Measurements from ENCODE around the gene NLRP5.
"Not testable (repeated sequence)": the region's sequence is repeated elsewhere in the genome, so short reads cannot be mapped to it uniquely, and the experiment has no call there.

Gene NLRP5

GRCh38 chr19:56014765-56015164 is 28.2 kb downstream of the NLRP5 start:
- H3K4me2 ChIP-seq = no peak overlapping the region
- no peak overlapping the region for H3K9ac ChIP-seq

GRCh38 chr19:56015756-56016155 is 29.2 kb downstream of the NLRP5 start:
- Histone ChIP-seq H3K4me1 (ENCODE audit: low read depth, poor library complexity, severe bottlenecking) (no peaks in the 10 kb centered on the region), H3K79me2 (ENCODE audit: insufficient read depth, low read depth) (no peaks in the 10 kb centered on the region), H3K27me3 (ENCODE audit: insufficient read depth, low read depth) (no peaks in the 10 kb centered on the region), H4K20me1 (ENCODE audit: insufficient read depth) (no peaks in the 10 kb centered on the region), H3K4me2 (no peak overlapping the region), H3K27ac (no peak overlapping the region), H3K4me3 (IDR thresholded peaks at IDR 0.05; ENCODE audit: insufficient read depth, low read depth, low read length) (no peak overlapping the region), H2AFZ (ENCODE audit: low read depth) (no peak overlapping the region), H3K9ac (no peak overlapping the region), H3K36me3 (ENCODE audit: insufficient read depth) (no peaks in the 10 kb centered on the region)
- no peak for TF ChIP-seq CTCF (conservative IDR thresholded peaks at IDR 0.05; ENCODE audit: low read depth, low read length)

More at GRCh38 chr19:56014765-56015164, 28.2 kb downstream of the NLRP5 start:
- TF ChIP-seq CTCF (conservative IDR thresholded peaks at IDR 0.05; ENCODE audit: low read depth, low read length) = no peak
- Histone ChIP-seq H3K79me2 (ENCODE audit: insufficient read depth, low read depth) (no peaks in the 10 kb centered on the region), H3K4me3 (IDR thresholded peaks at IDR 0.05; ENCODE audit: insufficient read depth, low read depth, low read length) (no peak overlapping the region), H3K27me3 (ENCODE audit: insufficient read depth, low read depth) (no peaks in the 10 kb centered on the region), H3K36me3 (ENCODE audit: insufficient read depth) (no peaks in the 10 kb centered on the region), H4K20me1 (ENCODE audit: insufficient read depth) (no peaks in the 10 kb centered on the region), H3K4me1 (ENCODE audit: low read depth, poor library complexity, severe bottlenecking) (no peaks in the 10 kb centered on the region), H3K27ac (no peak overlapping the region), H2AFZ (ENCODE audit: low read depth) (no peak overlapping the region)

GRCh38 chr19:56019325-56019724 is 32.8 kb downstream of the NLRP5 start:
- not testable (repeated sequence) for H3K79me2 ChIP-seq (ENCODE audit: insufficient read depth, low read depth); H2AFZ ChIP-seq (ENCODE audit: low read depth); H4K20me1 ChIP-seq (ENCODE audit: insufficient read depth); H3K4me1 ChIP-seq (ENCODE audit: low read depth, poor library complexity, severe bottlenecking); H3K9ac ChIP-seq; H3K4me2 ChIP-seq; H3K27me3 ChIP-seq (ENCODE audit: insufficient read depth, low read depth); H3K36me3 ChIP-seq (ENCODE audit: insufficient read depth); H3K4me3 ChIP-seq (IDR thresholded peaks at IDR 0.05; ENCODE audit: insufficient read depth, low read depth, low read length); H3K27ac ChIP-seq

GRCh38 chr19:56020355-56020975 is 33.9 kb downstream of the NLRP5 start:
- not testable (repeated sequence) for H3K36me3 ChIP-seq (ENCODE audit: insufficient read depth); H2AFZ ChIP-seq (ENCODE audit: low read depth); H3K9ac ChIP-seq; H3K79me2 ChIP-seq (ENCODE audit: insufficient read depth, low read depth); H3K4me3 ChIP-seq (IDR thresholded peaks at IDR 0.05; ENCODE audit: insufficient read depth, low read depth, low read length); H3K27me3 ChIP-seq (ENCODE audit: insufficient read depth, low read depth); H3K4me1 ChIP-seq (ENCODE audit: low read depth, poor library complexity, severe bottlenecking); H4K20me1 ChIP-seq (ENCODE audit: insufficient read depth); H3K4me2 ChIP-seq; H3K27ac ChIP-seq

- no peaks in the 10 kb centered on the region for H3K79me2 ChIP-seq (ENCODE audit: insufficient read depth, low read depth)
- H3K27ac ChIP-seq = no peak overlapping the region
- no peak overlapping the region for H3K4me2 ChIP-seq
Observed at GRCh38 chr19:56026769-56027168, 40.2 kb downstream of the NLRP5 start.

More at GRCh38 chr19:56026769-56027168, 40.2 kb downstream of the NLRP5 start:
- H4K20me1 ChIP-seq (ENCODE audit: insufficient read depth) = no peaks in the 10 kb centered on the region
- H3K9ac ChIP-seq = no peak overlapping the region
- no peaks in the 10 kb centered on the region for H3K27me3 ChIP-seq (ENCODE audit: insufficient read depth, low read depth)
- no peak overlapping the region for H3K4me3 ChIP-seq (IDR thresholded peaks at IDR 0.05; ENCODE audit: insufficient read depth, low read depth, low read length)
- no peaks in the 10 kb centered on the region for H3K36me3 ChIP-seq (ENCODE audit: insufficient read depth)
- no peak overlapping the region for H2AFZ ChIP-seq (ENCODE audit: low read depth)
- TF ChIP-seq CTCF (conservative IDR thresholded peaks at IDR 0.05; ENCODE audit: low read depth, low read length) = no peak
- H3K4me1 ChIP-seq (ENCODE audit: low read depth, poor library complexity, severe bottlenecking) = no peaks in the 10 kb centered on the region
